ENCODE results near the gene ZNF836. TPM values are rescaled to one million over a fixed set of nuclear protein-coding genes. Genes with fewer than 3 reads are reported as not detected.

ZNF836 gene
- total RNA-seq, 3 donors from 2014 or later (not counting 1 experiment from before 2014, with no cell fraction given) = 27.9 to 40.2 (median 28.0) TPM

DNA sequence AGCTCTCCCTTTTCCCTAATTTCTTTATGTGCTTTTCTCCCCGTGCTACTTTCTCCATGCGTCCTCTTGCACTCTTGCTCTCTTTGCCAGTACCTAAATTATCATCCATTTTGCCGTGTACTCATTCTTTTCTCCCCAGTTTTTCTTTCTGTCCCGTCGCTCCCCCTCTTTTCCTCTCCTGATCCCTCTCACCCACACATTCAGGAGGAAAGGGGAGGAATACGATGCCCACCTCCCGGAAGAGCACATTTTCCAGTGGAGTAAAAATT, 32.5 kb downstream of the ZNF836 start:
- Mint-ChIP-seq H3K9me3 (peaks cover 4 to 8% of the 10 kb centered on the region in 2 donors), H3K4me1 (peaks cover 38 to 54% of the 10 kb centered on the region in 2 donors), H3K27ac (peak overlapping the region; percentile 94 to 98), H3K4me3 (peak overlapping the region; percentile 94), H3K27me3 (ENCODE audit: low read depth in 2 of 2) (no peaks in the 10 kb centered on the region), H3K36me3 (peaks cover 10% of the 10 kb centered on the region)
- ATAC-seq (no peak), DNase-seq (no peak)
- Histone ChIP-seq H3K9me3 (ENCODE audit: control insufficient read depth, insufficient read depth, low read length) (peaks cover 11% of the 10 kb centered on the region), H3K27ac (ENCODE audit: low read length) (peak overlapping the region; percentile 74), H3K27me3 (ENCODE audit: control insufficient read depth, insufficient read depth, low read length) (no peaks in the 10 kb centered on the region), H3K4me1 (ENCODE audit: control insufficient read depth, insufficient read depth, low read length) (peaks cover 31% of the 10 kb centered on the region), H3K36me3 (ENCODE audit: control insufficient read depth, insufficient read depth, low read length) (no peaks in the 10 kb centered on the region), H3K4me3 (ENCODE audit: low read length) (peak overlapping the region; percentile 88)
- 1% methylated on average over 5 of the region's 7 CpGs for WGBS (ENCODE audit: insufficient coverage)
- TF ChIP-seq, protein P1, sequence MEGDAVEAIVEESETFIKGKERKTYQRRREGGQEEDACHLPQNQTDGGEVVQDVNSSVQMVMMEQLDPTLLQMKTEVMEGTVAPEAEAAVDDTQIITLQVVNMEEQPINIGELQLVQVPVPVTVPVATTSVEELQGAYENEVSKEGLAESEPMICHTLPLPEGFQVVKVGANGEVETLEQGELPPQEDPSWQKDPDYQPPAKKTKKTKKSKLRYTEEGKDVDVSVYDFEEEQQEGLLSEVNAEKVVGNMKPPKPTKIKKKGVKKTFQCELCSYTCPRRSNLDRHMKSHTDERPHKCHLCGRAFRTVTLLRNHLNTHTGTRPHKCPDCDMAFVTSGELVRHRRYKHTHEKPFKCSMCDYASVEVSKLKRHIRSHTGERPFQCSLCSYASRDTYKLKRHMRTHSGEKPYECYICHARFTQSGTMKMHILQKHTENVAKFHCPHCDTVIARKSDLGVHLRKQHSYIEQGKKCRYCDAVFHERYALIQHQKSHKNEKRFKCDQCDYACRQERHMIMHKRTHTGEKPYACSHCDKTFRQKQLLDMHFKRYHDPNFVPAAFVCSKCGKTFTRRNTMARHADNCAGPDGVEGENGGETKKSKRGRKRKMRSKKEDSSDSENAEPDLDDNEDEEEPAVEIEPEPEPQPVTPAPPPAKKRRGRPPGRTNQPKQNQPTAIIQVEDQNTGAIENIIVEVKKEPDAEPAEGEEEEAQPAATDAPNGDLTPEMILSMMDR (IDR thresholded peaks at IDR 0.05) = no peak
- intact Hi-C loops (cut with micrococcal nuclease) = loop anchor here (1.0 to 5.0 kb wide), 4 partner anchors 32 to 98 kb away; partner anchors contain the start of genes ZNF836 and ZNF841

DNA sequence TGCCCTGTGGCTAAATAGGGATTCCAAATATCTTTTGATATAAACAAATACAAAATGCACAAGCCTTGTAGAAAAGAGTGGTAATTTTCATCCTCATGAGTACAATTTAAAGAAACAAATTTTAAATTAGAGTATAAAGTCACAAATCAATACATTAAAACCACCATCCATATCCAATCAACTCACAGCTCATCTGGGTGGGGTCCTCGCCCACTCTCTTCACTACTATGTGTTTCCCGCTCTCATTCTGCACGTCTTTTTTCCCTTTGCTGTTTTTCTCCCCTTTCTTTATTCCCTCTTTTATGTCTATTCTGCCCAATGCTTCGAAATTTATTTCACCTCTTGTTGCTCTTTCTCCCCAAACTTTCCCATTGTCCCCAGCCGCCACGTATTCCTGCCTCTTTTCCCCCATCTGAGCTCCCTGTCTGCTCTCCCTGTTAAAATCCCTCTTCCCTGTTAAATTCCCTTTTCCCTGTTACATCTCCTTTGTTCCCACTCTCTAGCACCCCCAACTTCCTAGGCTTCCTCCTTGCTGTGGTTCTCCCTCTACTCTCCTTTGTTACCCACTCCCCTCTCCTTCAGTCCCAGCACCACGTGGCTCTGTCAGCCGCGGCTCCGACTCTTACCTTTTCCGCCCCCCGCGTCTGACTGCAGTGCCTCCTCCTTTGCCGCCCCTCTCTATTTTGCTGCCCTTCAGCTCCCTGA, 33.0 kb downstream of the ZNF836 start:
- intact Hi-C loops (cut with micrococcal nuclease) = loop anchor here (2.0 to 5.0 kb wide), 2 partner anchors 32 to 41 kb away; partner anchors contain the start of genes ZNF836 and ZNF841
- Histone ChIP-seq H3K36me3 (ENCODE audit: control insufficient read depth, insufficient read depth, low read length) (no peaks in the 10 kb centered on the region), H3K4me1 (ENCODE audit: control insufficient read depth, insufficient read depth, low read length) (peaks cover 31% of the 10 kb centered on the region), H3K27me3 (ENCODE audit: control insufficient read depth, insufficient read depth, low read length) (no peaks in the 10 kb centered on the region), H3K4me3 (ENCODE audit: low read length) (peak overlapping the region; percentile 88), H3K9me3 (ENCODE audit: control insufficient read depth, insufficient read depth, low read length) (peaks cover 15% of the 10 kb centered on the region), H3K27ac (ENCODE audit: low read length) (no peak overlapping the region)
- TF ChIP-seq, protein P1 (IDR thresholded peaks at IDR 0.05) = no peak
- Mint-ChIP-seq H3K27ac (peak overlapping the region; percentile 94 to 98), H3K4me1 (peaks cover 38 to 54% of the 10 kb centered on the region in 2 donors), H3K36me3 (peaks cover 10% of the 10 kb centered on the region), H3K27me3 (ENCODE audit: low read depth in 2 of 2) (no peaks in the 10 kb centered on the region), H3K4me3 (peak overlapping the region; percentile 94), H3K9me3 (peaks cover 4 to 8% of the 10 kb centered on the region in 2 donors)
- ATAC-seq (no peak), DNase-seq (peak in 1 of 2 donors; percentile 25)
- WGBS (ENCODE audit: insufficient coverage) = 20% methylated on average over 14 of the region's 14 CpGs

DNA sequence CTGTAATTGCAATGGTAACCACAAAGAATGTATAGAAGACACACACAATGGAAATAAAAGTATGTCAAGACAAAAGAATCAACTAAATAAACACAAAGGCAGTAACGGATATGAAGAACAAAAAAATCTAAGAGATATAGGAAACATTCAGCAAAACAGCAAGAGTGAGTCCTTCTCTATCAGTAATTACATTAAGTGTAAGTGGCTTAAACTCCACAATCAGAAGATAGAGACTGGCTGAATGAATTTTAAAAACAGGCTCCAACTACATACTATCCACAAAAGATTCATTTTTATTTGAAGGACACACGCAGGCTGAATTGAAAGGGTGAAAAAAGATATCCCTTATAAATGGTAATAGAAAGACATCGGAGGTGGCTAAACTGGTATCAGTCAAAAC, 51.1 kb downstream of the ZNF836 start:
- H3K36me3 Mint-ChIP-seq = peaks cover 84% of the 10 kb centered on the region
- intact Hi-C loops (cut with micrococcal nuclease) = no loop called here

More for the DNA sequence above, 51.1 kb downstream of the ZNF836 start:
- no peak for DNase-seq
- 100% methylated on average over 1 of the region's 3 CpGs for WGBS (ENCODE audit: insufficient coverage)
- no peaks in the 10 kb centered on the region for H3K27me3 Mint-ChIP-seq (ENCODE audit: low read depth in 2 of 2)
- H3K36me3 ChIP-seq (ENCODE audit: control insufficient read depth, insufficient read depth, low read length) = peaks cover 78% of the 10 kb centered on the region
- no peaks in the 10 kb centered on the region for H3K27me3 ChIP-seq (ENCODE audit: control insufficient read depth, insufficient read depth, low read length)
- peaks cover 61% of the 10 kb centered on the region for H3K9me3 ChIP-seq (ENCODE audit: control insufficient read depth, insufficient read depth, low read length)
- no peak overlapping the region for H3K4me3 Mint-ChIP-seq
- H3K4me1 Mint-ChIP-seq = no peaks in the 10 kb centered on the region
- no peak for ATAC-seq
- H3K27ac ChIP-seq (ENCODE audit: low read length) = no peak overlapping the region
- H3K9me3 Mint-ChIP-seq = peaks cover 19 to 40% of the 10 kb centered on the region in 2 donors
- TF ChIP-seq, protein P1 (IDR thresholded peaks at IDR 0.05) = no peak
- no peak overlapping the region for H3K27ac Mint-ChIP-seq
- H3K4me1 ChIP-seq (ENCODE audit: control insufficient read depth, insufficient read depth, low read length) = no peaks in the 10 kb centered on the region
- no peak overlapping the region for H3K4me3 ChIP-seq (ENCODE audit: low read length)

Measured in natural killer cell (primary cell).